Central memory CD8-positive, alpha-beta T cell (primary cell): ENCODE results near the gene ARVCF.

Experiments used
- ATAC-seq: fragments of 150-1000 bp; cut with Tn5 transposase; replicated peaks from 2 replicates; pipeline ENCODE4 v1.10.0; 2022; ENCODE audit warnings: mild to moderate bottlenecking, moderate FRiP score, moderate number of reproducible peaks; ENCODE audit not compliant: poor library complexity, severe bottlenecking; ENCODE audit errors: extremely low read depth
- DNase-seq, 2 donors: peaks; one replicate each; pipeline ENCODE4 v3.0.0; 2021; ENCODE audit warnings: low spot score in 2 of 2
- H3K27ac Mint-ChIP-seq: one replicate; pipeline ENCODE4 v1.8.0; 2022; ENCODE audit warnings: low read depth, mild to moderate bottlenecking, moderate library complexity, mixed read lengths
- H3K27me3 Mint-ChIP-seq: one replicate; pipeline ENCODE4 v1.8.0; 2022; ENCODE audit warnings: mixed read lengths
- H3K36me3 Mint-ChIP-seq: one replicate; pipeline ENCODE4 v1.8.0; 2022; ENCODE audit warnings: mild to moderate bottlenecking, moderate library complexity, mixed read lengths; ENCODE audit not compliant: insufficient read depth
- H3K4me1 Mint-ChIP-seq: one replicate; pipeline ENCODE4 v1.8.0; 2022; ENCODE audit warnings: mixed read lengths
- H3K4me3 Mint-ChIP-seq: one replicate; pipeline ENCODE4 v1.8.0; 2022; ENCODE audit warnings: mild to moderate bottlenecking, moderate library complexity, mixed read lengths
- H3K9me3 Mint-ChIP-seq: one replicate; pipeline ENCODE4 v1.8.0; 2022; ENCODE audit warnings: mixed read lengths

Gene ARVCF

GRCh38 chr22:20032407-20032991 is 15.9 kb upstream of the ARVCF start:
- Mint-ChIP-seq H3K9me3 (no peaks in the 10 kb centered on the region), H3K4me3 (no peak overlapping the region), H3K27ac (no peak overlapping the region), H3K4me1 (peaks cover 51% of the 10 kb centered on the region), H3K36me3 (peaks cover 6% of the 10 kb centered on the region), H3K27me3 (no peaks in the 10 kb centered on the region)
- DNase-seq = no peak
- ATAC-seq = no peak

- no peaks in the 10 kb centered on the region for H3K27me3 Mint-ChIP-seq
- H3K4me3 Mint-ChIP-seq = no peak overlapping the region
- H3K4me1 Mint-ChIP-seq = peaks cover 54% of the 10 kb centered on the region
- peaks cover 6% of the 10 kb centered on the region for H3K36me3 Mint-ChIP-seq
- ATAC-seq (peak; percentile 87), DNase-seq (no peak)
- no peaks in the 10 kb centered on the region for H3K9me3 Mint-ChIP-seq
- H3K27ac Mint-ChIP-seq = peak overlapping the region; percentile 29
These were observed 15.2 kb upstream of the ARVCF start for GRCh38 chr22:20031732-20032406.

- ATAC-seq (no peak), DNase-seq (no peak)
- no peaks in the 10 kb centered on the region for H3K27me3 Mint-ChIP-seq
- peaks cover 52% of the 10 kb centered on the region for H3K4me1 Mint-ChIP-seq
- H3K9me3 Mint-ChIP-seq = no peaks in the 10 kb centered on the region
- no peak overlapping the region for H3K4me3 Mint-ChIP-seq
- peaks cover 9% of the 10 kb centered on the region for H3K36me3 Mint-ChIP-seq
- peak overlapping the region; percentile 19 for H3K27ac Mint-ChIP-seq
These were observed 13.1 kb upstream of the ARVCF start for GRCh38 chr22:20029550-20030225.

GRCh38 chr22:20028855-20029549 is 12.4 kb upstream of the ARVCF start:
- DNase-seq (no peak), ATAC-seq (no peak)
- Mint-ChIP-seq H3K4me1 (peaks cover 50% of the 10 kb centered on the region), H3K36me3 (peaks cover 12% of the 10 kb centered on the region), H3K27me3 (no peaks in the 10 kb centered on the region), H3K9me3 (no peaks in the 10 kb centered on the region), H3K4me3 (no peak overlapping the region), H3K27ac (no peak overlapping the region)

- peaks cover 50% of the 10 kb centered on the region for H3K4me1 Mint-ChIP-seq
- no peak overlapping the region for H3K27ac Mint-ChIP-seq
- H3K27me3 Mint-ChIP-seq = no peaks in the 10 kb centered on the region
- DNase-seq (no peak), ATAC-seq (no peak)
- no peak overlapping the region for H3K4me3 Mint-ChIP-seq
- H3K36me3 Mint-ChIP-seq = peaks cover 12% of the 10 kb centered on the region
- H3K9me3 Mint-ChIP-seq = no peaks in the 10 kb centered on the region
These were observed 11.6 kb upstream of the ARVCF start for GRCh38 chr22:20027966-20028854.

GRCh38 chr22:20026996-20027601 is 10.5 kb upstream of the ARVCF start:
- no peak for DNase-seq
- Mint-ChIP-seq H3K27me3 (no peaks in the 10 kb centered on the region), H3K4me3 (no peak overlapping the region), H3K27ac (no peak overlapping the region), H3K9me3 (no peaks in the 10 kb centered on the region), H3K36me3 (peaks cover 14% of the 10 kb centered on the region), H3K4me1 (peaks cover 56% of the 10 kb centered on the region)
- ATAC-seq = no peak

GRCh38 chr22:20026204-20026908 is 9.7 kb upstream of the ARVCF start:
- H3K36me3 Mint-ChIP-seq = peaks cover 16% of the 10 kb centered on the region
- H3K27me3 Mint-ChIP-seq = no peaks in the 10 kb centered on the region
- no peak overlapping the region for H3K27ac Mint-ChIP-seq
- no peak for ATAC-seq
- no peak for DNase-seq
- H3K4me3 Mint-ChIP-seq = no peak overlapping the region
- H3K9me3 Mint-ChIP-seq = no peaks in the 10 kb centered on the region
- H3K4me1 Mint-ChIP-seq = peaks cover 56% of the 10 kb centered on the region

- Mint-ChIP-seq H3K36me3 (peaks cover 18% of the 10 kb centered on the region), H3K4me3 (no peak overlapping the region), H3K9me3 (no peaks in the 10 kb centered on the region), H3K4me1 (peaks cover 57% of the 10 kb centered on the region), H3K27ac (no peak overlapping the region), H3K27me3 (no peaks in the 10 kb centered on the region)
- no peak for ATAC-seq
- DNase-seq = no peak
These were observed 9.0 kb upstream of the ARVCF start for GRCh38 chr22:20025401-20026203.

GRCh38 chr22:20024650-20025397 is 8.2 kb upstream of the ARVCF start:
- ATAC-seq (no peak), DNase-seq (no peak)
- Mint-ChIP-seq H3K4me1 (peaks cover 63% of the 10 kb centered on the region), H3K36me3 (peaks cover 20% of the 10 kb centered on the region), H3K27me3 (no peaks in the 10 kb centered on the region), H3K27ac (no peak overlapping the region), H3K4me3 (no peak overlapping the region), H3K9me3 (no peaks in the 10 kb centered on the region)

GRCh38 chr22:20024225-20024624 is 7.6 kb upstream of the ARVCF start:
- no peak for ATAC-seq
- peaks cover 20% of the 10 kb centered on the region for H3K36me3 Mint-ChIP-seq
- no peaks in the 10 kb centered on the region for H3K27me3 Mint-ChIP-seq
- H3K4me1 Mint-ChIP-seq = peaks cover 63% of the 10 kb centered on the region
- H3K4me3 Mint-ChIP-seq = no peak overlapping the region
- no peaks in the 10 kb centered on the region for H3K9me3 Mint-ChIP-seq
- H3K27ac Mint-ChIP-seq = no peak overlapping the region
- DNase-seq = no peak
